NCI-H748 (cell line): ENCODE data around the gene SEC63.
A peak's percentile ranks its signal among the peaks of the same experiment; 100 is the strongest.
"Not testable (repeated sequence)": the region's sequence is repeated elsewhere in the genome, so short reads cannot be mapped to it uniquely, and the experiment has no call there.

Source experiments
- DNase-seq: peaks from one replicate; lab custom pipeline; 2025; ENCODE audit not compliant: unreplicated experiment; lab: John Stamatoyannopoulos, UW

Gene SEC63

DNA sequence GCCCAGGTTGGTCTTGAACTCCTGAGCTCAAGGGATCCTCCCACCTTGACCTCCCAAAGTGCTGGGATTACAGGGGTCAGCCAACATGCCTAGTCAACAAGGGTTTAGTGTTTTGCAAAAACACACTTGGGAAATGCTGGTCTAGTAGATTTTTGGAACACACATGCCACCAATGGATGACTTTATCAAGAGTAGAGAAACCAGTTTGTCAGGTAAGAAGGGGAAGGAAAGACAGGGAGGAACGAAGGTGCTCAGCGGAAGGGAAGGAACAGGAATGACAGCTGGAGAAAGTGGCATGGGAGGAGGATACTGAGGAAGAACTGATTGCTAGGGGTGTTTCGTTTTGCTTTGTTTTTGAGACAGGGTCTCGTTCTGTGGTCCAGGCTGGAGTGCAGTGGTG is 15.6 kb upstream of the SEC63 start:
- no peak for DNase-seq

DNA sequence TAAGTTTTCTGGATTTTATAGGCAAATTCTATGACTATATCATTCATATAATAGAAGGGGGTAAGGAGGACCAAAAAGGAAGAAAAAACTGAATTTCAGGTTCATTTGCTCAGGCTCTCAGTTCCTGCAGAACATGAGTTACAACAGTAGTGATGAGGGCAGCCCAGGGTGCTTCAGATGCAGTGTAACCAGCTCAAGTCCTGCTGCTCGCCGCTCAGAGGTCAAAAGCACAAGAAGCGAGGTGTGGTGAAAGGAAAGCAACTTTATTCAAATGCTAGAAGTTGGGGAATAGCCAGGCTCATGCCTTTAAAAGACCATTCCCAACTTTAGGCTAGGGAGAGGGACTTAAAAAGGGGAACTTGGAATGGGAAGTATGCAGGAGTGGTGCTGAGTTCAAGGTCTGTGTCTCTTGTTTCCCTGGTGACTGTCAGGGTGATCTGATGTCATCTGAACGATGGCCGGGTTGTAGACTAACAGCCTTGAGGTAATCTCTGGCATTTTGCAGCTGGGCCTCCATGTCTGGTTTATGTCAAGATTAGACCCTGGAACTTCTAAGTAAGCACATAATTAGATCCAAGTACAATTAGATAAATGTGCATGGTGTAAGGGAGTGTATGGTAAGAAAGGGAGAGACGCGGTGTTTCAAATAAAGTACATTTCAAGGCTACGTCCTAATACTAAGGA is 14.5 kb upstream of the SEC63 start:
- DNase-seq = no peak

DNA sequence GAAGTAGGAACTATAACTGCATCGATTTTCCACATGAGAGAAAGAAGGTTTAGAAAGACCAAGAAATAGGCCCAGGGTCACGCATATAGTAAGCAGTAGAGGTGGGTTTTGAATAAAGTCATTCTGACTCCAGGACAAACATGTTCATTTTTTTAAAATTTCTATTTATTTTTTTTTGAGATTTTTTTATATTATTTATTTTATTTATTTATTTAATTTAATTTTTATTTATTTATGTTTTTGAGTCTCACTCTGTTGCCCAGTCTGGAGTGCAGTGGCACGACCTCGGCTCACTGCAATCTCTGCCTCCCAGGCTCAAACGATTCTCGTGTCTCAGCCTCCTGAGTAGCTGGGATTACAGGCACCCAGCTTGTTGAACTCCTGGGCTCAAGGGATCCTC is 13.2 kb upstream of the SEC63 start:
- no peak for DNase-seq

DNA sequence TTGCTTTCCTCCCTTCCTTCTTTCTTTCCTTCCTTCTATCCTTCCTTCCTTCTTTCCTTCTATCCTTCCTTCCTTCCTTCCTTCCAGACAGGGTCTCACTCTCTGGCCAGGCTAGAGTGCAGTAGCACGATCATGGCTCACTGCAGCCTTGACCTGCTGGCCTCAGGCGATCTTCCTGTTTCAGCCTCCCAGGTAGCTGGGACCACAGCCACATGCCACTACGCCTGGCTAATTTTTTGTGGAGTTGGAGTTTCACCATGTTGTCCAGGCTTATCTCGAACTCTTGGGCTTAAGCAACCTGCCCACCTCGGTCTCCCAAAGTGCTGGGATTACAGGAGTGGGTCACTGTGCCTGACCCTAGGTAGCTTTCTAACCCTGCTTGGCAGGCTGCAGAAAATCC is 12.2 kb upstream of the SEC63 start:
- DNase-seq = no peak

DNA sequence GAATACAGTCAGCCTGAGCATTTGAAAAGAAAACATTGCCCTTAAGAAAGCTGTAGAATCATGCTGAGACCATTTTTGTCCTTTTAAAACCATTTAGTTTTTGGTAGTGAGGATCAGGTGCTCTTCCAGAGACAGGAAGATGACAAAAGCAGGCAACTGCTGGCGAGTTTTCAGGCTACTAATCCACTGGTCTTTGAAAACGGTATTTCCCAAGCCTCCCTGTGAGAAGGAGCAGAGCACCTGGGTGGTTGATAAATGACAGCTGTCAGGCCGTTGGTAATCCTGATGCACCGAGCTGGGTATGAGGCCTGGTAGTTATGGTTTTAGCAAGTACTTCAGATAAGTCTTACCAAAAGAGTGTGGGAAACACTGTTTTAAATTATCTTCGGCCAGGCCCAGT is 10.1 kb upstream of the SEC63 start:
- no peak for DNase-seq

DNA sequence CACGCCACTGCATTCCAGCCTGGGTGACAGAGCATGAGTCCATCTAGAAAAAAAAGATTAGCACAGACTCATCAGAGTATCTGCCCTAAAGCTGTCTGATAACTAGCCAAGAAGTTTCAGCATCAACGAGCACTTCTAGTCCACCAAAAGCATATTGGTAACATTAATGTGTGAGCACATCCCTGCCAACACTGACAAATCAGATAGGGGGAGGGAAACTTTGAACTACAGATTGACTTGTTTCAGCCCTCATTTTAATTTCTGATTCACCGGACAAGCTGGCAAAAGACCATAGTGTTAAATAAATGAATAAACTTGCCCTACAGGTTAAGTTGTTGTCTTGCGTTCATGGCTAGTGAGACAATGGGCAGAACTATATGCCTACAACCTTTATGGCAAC is 7.7 kb upstream of the SEC63 start:
- DNase-seq = no peak

DNA sequence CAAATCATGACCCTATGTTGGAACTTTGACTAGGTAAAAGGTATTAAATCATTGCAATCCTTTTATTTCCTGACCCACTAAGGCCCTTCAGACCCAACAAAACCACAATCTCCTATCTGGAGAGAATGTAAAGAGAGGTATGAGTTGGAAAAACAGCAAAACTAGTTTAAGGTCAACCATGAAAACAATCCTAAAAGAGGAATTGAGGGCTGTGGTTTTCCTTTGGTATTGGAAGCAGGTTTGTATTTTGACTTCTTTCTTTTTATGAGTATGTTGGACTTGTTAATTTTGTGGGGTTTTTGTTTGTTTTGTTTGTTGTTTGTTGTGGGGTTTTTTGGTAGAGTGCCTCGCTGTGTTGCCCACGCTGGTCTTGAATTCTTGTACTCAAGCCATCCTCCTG is 4.7 kb upstream of the SEC63 start:
- DNase-seq = no peak

DNA sequence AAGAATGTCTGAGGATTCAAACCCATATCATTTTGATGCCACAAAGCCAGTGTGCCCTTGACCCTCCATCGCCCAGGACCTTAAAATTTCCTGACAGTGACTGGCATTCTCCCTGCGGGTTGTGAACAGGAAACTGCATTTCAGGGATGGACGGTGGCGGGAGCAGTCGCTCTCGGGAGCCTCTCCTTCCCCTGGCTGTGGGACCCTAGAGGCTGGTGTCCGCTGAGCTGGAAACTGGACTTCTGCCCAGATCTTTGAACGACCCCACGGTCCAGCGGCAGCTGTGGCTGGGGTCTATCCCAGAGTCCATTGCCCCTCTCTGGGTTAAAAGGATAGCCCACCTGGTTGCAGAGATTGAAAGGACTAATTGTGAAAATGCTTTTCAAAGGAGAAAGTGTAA is 1.4 kb upstream of the SEC63 start:
- DNase-seq = no peak

DNA sequence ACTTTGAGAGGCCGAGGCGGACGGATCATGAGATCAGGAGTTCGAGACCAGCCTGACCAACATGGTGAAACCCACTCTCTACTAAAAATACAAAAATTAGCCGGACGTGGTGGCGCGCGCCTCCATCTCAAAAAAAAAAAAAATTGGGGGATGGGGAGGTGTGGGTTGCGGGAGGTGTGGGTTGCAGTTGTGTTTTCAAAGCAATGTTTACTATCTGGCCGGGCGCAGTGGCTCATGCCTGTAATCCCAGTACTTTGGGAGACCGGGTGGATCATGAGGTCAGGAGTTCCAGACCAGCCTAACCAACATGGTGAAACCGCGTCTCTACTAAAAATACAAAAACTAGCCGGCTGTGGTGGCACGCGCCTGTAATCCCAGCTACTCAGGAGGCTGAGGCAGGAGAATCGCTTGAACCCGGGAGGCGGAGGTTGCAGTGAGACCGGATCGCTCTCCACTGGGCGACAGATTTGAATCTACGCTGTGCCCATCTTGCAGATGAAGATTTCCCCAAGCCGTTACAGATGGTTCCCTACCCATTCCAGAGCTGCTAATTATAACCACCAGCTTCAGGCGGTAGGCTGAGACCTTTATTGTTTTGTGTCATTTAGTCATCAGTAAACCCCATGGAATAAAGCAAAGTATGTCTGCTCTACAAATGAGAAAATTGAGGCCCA is 818 bp upstream of the SEC63 start:
- not testable (repeated sequence) for DNase-seq

DNA sequence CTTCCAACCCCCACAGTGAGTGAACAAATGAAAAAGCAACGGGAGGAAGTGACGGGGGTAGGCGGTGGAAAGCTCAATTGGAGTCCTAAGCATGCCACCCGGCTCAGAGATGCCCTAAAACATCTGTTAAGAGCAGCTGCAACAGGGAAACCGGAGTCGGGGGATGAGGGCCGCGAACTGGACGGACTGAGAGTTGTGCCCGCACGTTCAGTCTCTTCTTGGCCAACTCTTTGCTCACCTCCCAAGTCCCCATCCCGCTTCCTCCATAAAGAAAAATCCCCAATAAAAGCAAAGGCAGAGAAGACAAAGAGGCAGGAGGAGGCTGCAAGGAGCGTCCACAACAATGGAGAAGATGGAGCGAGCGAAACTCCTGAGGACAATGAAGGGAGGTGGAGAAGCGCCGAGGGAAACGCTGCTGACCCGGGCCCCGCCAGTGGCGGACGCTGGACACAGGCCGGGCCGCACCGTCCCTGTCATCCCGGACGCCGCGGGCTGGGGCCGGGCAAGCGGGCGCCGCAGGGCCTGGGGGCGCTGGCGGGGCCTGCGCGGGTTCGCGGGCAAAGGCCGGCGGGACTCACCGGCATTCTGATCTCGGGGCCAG is 600 bp downstream of the SEC63 start:
- DNase-seq = peak; percentile 63

DNA sequence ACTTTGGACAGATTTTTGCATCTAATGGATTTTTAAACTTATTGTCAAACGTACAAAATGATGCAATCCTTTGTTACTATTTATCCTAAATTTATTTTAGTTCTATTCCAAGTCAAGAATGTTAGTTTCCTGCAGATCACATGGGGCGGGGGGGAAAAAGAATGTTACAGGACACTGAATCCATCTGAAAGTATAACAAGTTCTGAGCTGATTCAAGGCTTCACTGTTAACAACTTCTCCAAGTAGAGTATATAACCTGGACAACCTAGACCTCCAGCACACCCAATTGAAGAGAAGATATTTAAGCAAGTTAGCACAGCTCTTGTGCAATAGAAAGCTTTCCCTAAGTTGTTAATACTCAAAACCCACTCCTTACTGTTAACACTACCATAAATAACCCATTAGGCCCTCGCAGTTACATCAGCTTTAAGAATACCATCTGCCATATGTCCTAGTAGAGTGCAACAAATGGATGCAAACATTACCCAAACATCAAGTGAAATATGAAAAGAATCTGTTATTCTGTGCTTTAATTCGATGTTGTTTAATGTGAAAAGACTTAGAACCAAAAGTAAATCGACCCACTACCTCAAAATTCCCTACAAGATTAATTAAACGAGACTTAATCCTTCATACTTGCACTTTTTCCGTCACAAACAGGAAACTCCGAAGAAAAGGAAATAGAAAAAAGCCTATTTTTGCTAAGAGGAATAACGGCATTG is 1.3 kb downstream of the SEC63 start:
- peak; percentile 21 for DNase-seq

DNA sequence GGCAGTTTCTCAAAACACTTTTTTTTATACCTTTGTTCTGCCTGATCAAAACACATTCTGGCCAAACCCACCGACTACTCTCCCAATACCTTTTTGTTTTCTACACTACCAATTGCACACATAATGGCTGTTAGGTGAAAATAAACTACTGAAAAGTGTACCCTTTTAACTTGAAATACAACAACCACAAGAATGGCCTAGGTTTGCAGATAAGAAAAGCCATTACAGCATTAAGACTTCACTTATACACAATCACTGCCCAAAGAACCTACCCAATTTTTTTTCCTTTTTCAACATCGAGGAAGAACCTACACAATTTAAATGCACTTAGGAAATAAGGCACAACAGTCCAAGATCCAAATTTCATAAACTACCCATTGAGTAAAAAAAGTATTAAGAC is 1.8 kb downstream of the SEC63 start:
- no peak for DNase-seq

DNA sequence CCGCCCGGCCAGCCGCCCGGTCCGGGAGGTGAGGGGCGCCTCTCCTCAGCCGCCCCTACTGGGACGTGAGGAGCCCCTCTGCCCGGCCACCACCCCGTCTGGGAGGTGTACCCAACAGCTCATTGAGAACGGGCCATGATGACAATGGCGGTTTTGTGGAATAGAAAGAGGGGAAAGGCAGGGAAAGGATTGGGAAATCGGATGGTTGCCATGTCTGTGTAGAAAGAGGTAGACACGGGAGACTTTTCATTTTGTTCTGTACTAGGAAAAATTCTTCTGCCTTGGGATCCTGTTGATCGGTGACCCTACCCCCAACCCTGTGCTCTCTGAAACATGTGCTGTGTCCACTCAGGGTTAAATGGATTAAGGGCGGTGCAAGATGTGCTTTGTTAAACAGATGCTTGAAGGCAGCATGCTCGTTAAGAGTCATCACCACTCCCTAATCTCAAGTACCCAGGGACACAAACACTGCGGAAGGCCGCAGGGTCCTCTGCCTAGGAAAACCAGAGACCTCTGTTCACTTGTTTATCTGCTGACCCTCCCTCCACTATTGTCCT is 4.1 kb downstream of the SEC63 start:
- not testable (repeated sequence) for DNase-seq

DNA sequence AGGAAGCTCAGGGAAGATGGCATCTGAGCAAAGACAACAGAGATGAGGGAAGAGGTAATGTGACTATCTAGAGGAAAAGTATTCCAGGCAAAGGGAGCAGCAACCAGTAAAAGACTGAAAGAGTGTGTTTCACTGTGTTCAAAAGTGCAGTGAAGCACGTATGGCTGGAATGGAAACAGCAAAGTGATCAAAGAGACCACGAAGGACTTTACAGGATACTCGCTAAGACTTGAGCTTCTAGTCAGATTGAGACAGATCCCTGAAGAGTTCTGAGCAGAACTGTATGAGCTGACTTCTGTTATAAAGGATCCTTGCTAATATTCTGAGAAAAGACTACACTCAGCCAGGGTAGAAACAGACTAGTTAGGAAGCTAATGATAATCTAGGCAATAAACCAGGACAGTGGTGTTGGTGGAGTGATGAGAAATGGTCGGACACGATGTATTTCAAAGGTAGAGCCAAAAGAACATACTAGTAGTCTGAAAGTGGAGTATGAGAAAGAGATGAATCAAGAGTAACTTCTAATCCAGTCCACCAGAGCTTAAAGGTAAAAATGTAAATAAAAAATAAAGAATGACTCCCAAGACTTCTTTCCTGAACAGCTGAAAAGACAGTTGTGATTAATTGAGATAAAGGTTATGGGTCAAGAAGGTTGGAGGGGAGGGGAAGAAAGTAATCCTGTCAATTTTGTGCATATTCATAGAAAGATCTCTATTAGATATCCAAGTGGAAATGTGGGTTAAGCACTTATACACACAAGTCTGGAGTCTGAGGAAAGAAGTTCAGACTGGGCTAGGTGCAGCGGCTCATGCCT is 14.2 kb downstream of the SEC63 start:
- no peak for DNase-seq

DNA sequence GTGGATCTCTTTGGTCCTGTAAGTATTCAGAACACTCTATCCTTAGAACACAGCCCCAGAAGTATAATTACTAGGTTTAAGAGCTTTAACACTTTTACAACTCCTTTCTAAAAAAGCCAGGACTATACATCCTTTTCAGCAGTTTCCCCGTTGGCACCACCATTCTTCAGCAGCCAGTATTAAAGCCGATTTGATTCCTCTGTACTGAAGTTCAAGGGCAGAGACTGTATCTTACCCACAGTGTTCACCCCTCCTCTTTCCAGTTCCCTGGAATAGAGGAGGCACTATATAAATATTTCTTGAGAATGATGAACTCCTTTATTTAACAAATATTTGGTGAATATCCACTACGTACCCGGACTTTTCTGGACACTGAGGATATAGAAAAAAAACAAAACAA is 15.9 kb downstream of the SEC63 start:
- no peak for DNase-seq

DNA sequence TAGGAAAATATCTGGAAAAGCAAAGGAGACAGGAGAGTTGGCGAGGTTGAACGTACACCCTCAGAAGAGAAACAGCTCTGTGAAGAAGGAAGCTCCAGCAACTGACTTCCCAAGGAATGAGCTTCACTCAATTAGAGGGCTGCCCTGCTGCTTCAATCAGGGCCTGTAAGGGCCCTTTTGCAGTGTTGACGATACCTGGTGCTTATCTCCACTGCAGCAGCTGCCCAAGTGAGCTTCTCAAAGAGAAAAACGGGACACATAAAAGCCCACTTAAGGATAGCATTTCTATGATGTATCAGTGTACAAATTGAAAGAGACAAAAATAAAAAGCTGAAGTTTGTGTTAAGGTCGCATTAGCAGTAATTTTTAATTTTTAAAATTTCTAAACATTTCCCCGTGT is 16.4 kb downstream of the SEC63 start:
- no peak for DNase-seq

DNA sequence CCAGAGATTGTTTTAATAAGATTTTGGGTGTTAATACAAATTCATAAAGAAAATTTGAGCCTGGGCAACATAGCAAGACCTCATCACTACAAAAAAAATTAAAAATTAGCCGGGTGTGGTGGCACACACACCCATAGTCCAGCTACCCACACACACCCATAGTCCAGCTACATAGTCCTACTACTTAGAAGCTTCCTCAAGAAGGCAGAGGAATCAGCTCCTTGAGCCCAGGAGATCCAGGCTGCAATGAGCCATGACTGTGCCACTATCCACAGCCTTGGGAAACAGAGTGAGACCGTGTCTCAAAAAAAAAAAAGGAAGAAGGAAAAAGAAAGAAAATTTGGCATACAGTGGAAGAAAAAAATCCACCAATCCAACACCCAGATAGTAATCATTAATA is 16.8 kb downstream of the SEC63 start:
- no peak for DNase-seq

DNA sequence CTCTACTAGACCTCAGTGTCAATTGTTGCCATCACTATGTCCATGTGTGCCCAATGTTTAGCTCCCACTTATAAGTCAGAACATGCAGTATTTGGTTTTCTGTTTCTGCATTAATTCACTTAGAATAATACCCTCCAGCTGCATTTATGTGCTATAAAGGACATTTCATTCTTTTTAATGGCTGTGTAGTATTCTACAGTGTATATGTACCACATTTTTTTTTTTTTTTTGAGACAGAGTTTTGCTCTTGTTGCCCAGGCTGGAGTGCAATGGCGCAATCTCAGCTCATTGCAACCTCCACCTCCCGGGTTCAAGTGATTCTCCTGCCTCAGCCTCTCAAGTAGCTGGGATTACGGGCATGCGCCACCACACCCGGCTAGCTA is 21.1 kb downstream of the SEC63 start:
- not testable (repeated sequence) for DNase-seq

DNA sequence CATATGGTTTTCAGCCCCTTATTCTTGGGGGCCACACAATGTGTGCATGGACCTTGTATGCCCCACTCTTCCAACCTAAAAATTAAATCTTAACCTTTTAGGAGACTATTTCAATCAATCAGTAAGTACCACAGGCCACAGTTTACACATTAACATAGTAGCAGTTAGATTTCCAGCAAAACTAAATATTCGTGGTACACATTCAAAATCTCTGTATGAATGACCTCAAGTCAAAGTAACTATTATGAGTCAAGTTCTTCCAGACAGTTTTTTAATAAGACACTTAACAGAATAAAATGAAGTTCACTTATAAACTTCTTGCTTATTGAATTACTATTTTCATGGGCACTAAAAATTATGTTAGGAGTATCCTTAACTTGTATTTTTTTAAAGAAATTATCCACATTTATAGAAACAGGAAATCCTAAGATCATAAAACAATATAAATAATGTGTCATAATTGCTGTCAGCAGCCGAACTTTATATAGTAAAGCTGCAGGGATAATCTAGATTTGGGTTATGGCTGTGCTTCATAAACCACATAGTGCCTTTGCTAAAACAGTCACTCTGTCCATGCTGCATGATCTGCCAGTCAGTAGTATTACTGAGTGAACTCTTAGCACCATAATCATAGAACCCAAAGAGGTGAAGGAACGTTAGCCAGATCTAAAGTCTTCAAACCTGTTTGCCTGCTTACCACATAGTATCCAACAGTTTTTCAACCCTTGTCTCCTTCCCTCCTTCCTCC is 21.7 kb downstream of the SEC63 start:
- no peak for DNase-seq

DNA sequence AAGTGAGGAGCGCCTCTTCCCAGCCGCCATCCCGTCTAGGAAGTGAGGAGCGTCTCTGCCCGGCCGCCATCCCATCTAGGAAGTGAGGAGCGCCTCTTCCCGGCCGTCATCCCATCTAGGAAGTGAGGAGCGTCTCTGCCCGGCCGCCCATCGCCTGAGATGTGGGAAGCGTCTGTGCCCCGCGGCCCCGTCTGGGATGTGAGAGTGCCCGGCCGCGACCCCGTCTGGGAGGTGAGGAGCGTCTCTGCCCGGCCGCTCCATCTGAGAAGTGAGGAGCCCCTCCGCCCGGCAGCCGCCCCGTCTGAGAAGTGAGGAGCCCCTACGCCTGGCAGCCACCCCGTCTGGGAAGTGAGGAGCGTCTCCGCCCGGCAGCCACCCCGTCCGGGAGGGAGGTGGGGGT is 23.8 kb downstream of the SEC63 start:
- DNase-seq = not testable (repeated sequence)
